IPS-20b (cell line): Measurements from ENCODE around the gene RILPL1.
"Not testable (repeated sequence)": the region's sequence is repeated elsewhere in the genome, so short reads cannot be mapped to it uniquely, and the experiment has no call there.

Source experiments
- H3K27ac ChIP-seq: one replicate; pipeline ENCODE4 v1.5.1; 2013; ENCODE audit warnings: low read length
- H3K27me3 ChIP-seq: 2 replicates; pipeline ENCODE4 v1.6.1; 2013; ENCODE audit warnings: mild to moderate bottlenecking, low read length, inconsistent platforms; ENCODE audit not compliant: insufficient read depth
- H3K36me3 ChIP-seq: 2 replicates; pipeline ENCODE4 v1.6.1; 2013; ENCODE audit warnings: low read depth, mild to moderate bottlenecking, inconsistent platforms, low read length, moderate library complexity; ENCODE audit not compliant: insufficient read depth
- H3K4me1 ChIP-seq: 2 replicates; pipeline ENCODE4 v1.6.1; 2013; ENCODE audit warnings: mild to moderate bottlenecking, control low read depth, inconsistent platforms, low read length, moderate library complexity; ENCODE audit not compliant: insufficient read depth
- H3K4me3 ChIP-seq: 2 replicates; pipeline ENCODE4 v1.5.1; 2013; ENCODE audit warnings: mild to moderate bottlenecking, low read length, inconsistent platforms
- H3K9ac ChIP-seq: 2 replicates; pipeline ENCODE4 v1.6.1; 2013; ENCODE audit warnings: low read depth, mild to moderate bottlenecking, inconsistent platforms, low read length, moderate library complexity
- H3K9me3 ChIP-seq: 2 replicates; pipeline ENCODE4 v1.6.1; 2013; ENCODE audit warnings: mild to moderate bottlenecking, low read depth, low read length, inconsistent platforms; ENCODE audit not compliant: insufficient read depth

The RILPL1 gene

DNA sequence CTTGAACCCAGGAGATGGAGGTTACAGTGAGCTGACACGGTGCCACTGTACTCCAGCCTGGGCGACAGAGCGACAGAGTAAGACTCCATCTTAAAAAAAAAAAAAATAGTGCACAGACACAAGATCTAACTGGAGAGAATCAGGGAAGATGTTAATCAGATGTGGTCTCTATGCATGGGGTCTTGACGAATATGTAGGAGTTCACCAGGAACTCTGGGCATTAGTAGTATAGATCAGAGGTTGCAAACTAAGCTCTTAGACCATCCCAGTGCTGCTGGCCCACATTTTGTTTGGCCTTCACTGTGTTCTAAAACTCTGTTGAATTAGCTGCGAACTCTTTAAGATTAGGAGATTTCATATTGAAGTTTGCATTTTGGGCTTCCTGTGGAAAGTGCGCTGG, 43.9 kb downstream of the RILPL1 start:
- Histone ChIP-seq H3K27ac (no peak overlapping the region), H3K9ac (no peak overlapping the region), H3K36me3 (no peaks in the 10 kb centered on the region), H3K4me1 (no peaks in the 10 kb centered on the region), H3K4me3 (no peak overlapping the region), H3K27me3 (no peaks in the 10 kb centered on the region), H3K9me3 (no peaks in the 10 kb centered on the region)

DNA sequence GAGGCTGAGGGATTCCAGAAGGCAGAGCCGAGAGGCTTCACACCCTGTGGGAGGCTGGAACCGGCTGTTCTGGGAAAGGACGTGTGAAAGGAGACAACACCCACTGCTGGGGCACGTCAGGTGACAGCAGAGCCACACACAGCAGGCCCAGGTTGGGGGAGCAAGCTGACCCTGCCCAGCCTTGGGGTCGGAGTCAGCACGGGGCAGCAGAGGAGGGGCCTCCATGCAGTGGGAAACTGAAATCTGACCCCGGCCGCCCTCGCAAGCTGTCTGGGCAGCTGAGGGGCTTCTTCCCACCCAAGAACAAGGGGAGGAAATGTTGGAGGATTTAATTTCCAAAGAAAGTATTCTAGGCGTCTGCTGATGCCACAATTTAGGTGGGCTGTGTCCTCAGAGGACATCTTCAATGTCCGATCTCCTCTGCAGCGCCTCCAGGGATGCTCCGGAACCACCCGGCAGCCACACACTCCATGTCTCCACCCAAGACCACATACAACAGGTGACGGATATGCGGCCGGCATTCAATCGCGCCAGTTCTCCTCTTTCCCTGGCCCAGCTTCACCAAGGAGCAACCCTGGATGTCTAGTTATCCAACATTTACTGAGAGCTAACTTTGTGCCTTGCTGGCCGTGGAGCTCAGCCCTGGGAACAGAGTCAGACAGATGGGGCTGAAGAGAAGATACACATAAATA, 44.8 kb downstream of the RILPL1 start:
- no peak overlapping the region for H3K4me3 ChIP-seq
- no peaks in the 10 kb centered on the region for H3K9me3 ChIP-seq
- H3K27me3 ChIP-seq: no peaks in the 10 kb centered on the region
- H3K27ac ChIP-seq: no peak overlapping the region
- H3K4me1 ChIP-seq: no peaks in the 10 kb centered on the region
- H3K9ac ChIP-seq: no peak overlapping the region
- no peaks in the 10 kb centered on the region for H3K36me3 ChIP-seq

DNA sequence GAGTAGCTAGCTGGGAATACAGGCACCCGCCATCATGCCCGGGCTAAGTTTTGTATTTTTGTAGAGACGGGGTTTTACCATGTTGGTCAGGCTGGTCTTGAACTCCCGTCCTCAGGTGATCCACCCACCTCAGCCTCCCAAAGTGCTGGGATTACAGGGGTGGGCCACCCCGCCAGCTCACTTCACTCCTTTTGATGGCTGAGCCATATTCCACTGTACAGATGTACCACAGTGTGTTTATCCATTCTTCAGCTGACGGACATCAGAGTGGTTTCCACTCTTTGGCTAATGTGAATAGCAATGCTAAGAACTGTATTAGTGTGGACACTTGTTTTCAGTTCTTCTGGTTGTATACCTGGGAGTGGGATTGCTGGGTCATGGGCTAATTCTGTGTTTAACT, 46.1 kb downstream of the RILPL1 start:
- H3K9me3 ChIP-seq: no peaks in the 10 kb centered on the region
- H3K4me1 ChIP-seq: no peaks in the 10 kb centered on the region
- H3K4me3 ChIP-seq: no peak overlapping the region
- no peaks in the 10 kb centered on the region for H3K27me3 ChIP-seq
- H3K36me3 ChIP-seq: no peaks in the 10 kb centered on the region
- no peak overlapping the region for H3K9ac ChIP-seq
- no peak overlapping the region for H3K27ac ChIP-seq

DNA sequence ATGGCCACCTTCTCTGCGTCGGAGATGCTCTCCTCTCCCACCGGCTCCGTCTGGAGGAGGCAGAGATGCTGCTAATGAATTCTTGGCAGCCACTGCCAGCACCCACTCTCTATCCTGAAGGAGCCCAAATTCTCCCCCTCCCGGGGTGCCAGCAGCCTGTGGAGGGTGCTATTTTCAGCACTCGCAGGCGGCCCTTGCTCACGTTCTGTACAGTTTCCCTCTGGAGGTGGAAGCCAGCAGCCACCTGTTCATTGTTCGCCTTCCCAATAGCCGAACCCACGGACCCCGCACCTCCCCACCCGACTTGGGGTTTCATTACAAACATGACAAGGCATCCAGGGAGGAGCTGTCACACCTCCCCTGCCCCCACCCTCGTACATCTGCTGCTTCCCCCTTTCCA, 47.8 kb downstream of the RILPL1 start:
- no peaks in the 10 kb centered on the region for H3K4me1 ChIP-seq

DNA sequence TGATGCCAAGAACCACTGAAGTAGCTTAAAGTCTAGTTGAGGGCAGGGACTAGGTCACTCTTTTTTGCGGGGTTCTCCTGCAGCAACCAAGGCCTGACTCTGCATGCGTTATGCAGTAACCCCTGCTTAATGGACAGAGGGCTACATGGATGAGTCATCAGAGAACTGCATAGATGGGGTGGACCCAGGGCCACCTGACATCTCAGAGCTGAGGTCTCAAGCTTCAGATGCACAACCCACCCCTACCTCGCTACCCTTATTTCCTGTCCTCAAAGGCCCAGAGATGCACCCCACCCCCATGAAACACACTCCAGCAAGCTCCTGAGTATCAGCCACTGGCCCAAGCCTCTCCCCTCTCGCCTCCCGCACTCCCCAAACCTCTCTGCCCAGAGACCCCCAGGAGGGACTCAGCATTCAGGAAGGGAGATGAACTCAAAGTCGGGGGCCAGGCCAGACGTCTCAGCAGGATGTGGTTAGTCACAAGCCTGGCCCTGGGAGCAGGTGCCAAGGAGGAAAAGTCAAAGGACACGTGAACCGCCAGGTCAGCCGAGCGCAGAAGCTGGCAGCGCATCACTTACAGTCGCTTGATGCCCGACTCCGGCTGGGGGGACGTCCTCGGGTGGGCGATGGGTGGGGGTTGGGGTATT, 49.8 kb downstream of the RILPL1 start:
- H3K9ac ChIP-seq: no peak overlapping the region

More for the DNA sequence above, 47.8 kb downstream of the RILPL1 start:
- Histone ChIP-seq H3K4me3 (no peak overlapping the region), H3K9ac (no peak overlapping the region), H3K27ac (no peak overlapping the region), H3K9me3 (no peaks in the 10 kb centered on the region), H3K36me3 (no peaks in the 10 kb centered on the region), H3K27me3 (no peaks in the 10 kb centered on the region)

DNA sequence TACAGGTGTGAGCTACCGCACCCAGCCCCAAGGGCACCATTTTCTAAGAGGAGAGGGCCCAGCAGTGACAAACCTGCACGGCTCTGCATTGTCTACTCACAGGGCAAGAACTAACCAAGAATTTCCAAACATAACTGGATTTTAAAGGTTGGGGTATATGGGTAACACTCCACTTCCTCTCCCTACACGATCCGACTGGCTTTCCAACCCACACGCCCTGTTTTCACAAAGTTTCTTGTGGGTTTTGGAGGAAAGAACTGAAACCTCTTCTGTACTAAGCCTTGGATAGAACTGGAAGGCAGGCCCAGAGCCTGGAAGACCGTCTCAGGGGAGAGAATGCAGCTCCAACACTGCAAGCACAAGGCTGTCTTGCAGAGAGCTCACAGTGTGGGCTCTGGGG, 50.6 kb downstream of the RILPL1 start:
- Histone ChIP-seq H3K4me3 (no peak overlapping the region), H3K27me3 (no peaks in the 10 kb centered on the region), H3K27ac (no peak overlapping the region), H3K36me3 (no peaks in the 10 kb centered on the region), H3K9me3 (no peaks in the 10 kb centered on the region), H3K9ac (no peak overlapping the region), H3K4me1 (no peaks in the 10 kb centered on the region)

More for the DNA sequence above, 49.8 kb downstream of the RILPL1 start:
- Histone ChIP-seq H3K27ac (no peak overlapping the region), H3K9me3 (no peaks in the 10 kb centered on the region), H3K36me3 (no peaks in the 10 kb centered on the region), H3K4me3 (no peak overlapping the region), H3K27me3 (no peaks in the 10 kb centered on the region), H3K4me1 (no peaks in the 10 kb centered on the region)

DNA sequence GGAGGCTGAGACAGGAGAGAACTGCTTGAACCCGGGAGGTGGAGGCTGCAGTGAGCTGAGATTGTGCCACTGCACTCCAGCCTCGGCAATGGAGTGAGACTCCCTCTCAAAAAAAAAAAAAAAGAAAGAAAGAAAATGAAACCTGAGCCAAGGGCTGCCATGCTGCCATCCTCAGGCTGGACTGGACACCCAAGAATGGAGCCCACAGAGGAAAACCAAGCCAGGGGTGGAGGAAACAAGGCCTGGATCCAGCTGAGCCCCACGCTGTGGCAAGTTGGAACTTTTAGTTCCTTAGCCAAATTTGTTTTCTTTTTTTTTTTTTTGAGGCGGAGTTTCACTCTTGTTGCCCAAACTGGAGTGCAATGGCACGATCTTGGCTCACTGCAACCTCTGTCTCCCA, 52.3 kb downstream of the RILPL1 start:
- H3K9me3 ChIP-seq, H3K27me3 ChIP-seq, H3K36me3 ChIP-seq, H3K27ac ChIP-seq, H3K9ac ChIP-seq, H3K4me1 ChIP-seq, H3K4me3 ChIP-seq: not testable (repeated sequence)

DNA sequence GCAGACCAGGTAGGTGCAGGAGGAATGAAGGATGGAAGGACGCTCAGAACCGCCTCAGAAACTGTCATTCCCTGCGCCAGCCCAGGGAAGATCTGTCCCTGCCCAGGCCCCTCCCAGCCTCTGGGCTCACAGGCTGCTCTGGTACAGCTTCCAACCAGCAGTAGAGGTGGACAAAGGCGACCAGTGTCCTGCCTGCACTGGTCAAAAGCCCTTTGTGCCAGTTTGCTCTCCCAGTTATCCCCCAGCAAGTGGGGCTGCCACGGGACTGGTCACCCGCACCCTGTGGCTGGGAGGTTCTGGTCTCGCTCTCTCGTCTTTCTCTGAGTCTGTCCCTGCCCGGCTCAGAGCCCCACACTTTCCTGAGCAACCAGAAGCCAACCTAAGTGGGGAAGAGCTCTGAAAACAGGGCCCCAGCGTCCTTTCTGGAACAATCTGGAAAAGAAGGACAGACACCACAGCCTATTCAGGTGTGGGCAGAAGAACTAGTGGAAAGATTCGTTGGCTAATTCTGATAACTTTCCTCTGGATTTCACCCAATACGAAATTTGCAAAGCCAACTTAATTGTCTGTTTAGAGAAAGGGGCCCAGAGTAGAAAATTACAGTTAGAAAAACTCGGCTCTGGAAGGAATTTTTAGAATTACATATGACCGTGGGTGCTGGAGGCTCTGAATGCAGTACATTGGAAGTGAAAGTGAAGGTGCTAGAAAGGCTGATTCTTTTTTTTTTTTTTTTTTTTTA, 53.9 kb downstream of the RILPL1 start:
- Histone ChIP-seq H3K4me3 (no peak overlapping the region), H3K36me3 (no peaks in the 10 kb centered on the region), H3K9ac (no peak overlapping the region), H3K27ac (no peak overlapping the region), H3K4me1 (no peaks in the 10 kb centered on the region), H3K27me3 (no peaks in the 10 kb centered on the region), H3K9me3 (no peaks in the 10 kb centered on the region)

DNA sequence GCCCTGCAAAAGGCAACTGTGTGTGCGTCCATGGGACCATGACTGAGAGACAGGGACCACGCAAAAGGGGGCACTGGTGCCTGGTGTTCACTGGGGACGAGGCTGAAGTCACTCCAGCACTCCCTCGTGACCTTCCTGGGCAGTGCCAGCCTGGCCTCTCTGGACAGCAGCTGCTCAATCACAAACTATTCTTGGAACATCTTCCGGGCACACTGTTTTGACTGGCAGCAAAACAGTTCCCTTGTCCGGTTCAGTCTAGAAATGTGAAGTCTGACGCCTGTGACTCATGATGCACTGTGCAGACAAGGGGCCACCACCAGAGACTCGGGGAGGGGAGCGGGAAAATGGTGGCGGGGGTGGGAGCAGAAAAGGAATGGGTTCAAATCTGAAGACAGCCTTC, 54.8 kb downstream of the RILPL1 start:
- Histone ChIP-seq H3K27me3 (no peaks in the 10 kb centered on the region), H3K27ac (no peak overlapping the region)

DNA sequence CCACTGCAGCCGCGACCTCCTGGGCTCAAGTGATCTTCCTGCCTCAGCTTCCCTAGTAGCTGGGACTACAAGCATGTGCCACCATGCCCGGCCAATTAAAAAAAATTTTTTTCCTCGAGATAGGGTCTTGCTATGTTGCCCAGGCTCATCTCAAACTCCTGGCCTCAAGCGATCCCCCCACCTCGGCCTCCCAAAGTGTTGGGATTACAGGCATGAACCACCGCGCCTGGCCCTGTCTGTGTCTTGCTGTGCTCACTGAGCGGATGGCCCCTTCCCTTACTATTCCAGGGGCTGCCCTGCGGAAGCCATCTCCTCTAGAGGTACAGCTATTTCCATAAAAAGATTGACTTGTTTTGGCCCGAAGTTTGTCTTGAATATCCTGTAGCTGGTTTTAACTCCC, 55.5 kb downstream of the RILPL1 start:
- Histone ChIP-seq H3K9me3 (no peaks in the 10 kb centered on the region), H3K27ac (no peak overlapping the region), H3K4me1 (no peaks in the 10 kb centered on the region), H3K27me3 (no peaks in the 10 kb centered on the region), H3K9ac (no peak overlapping the region), H3K36me3 (no peaks in the 10 kb centered on the region), H3K4me3 (no peak overlapping the region)

More for the DNA sequence above, 54.8 kb downstream of the RILPL1 start:
- Histone ChIP-seq H3K36me3 (no peaks in the 10 kb centered on the region), H3K9ac (no peak overlapping the region), H3K4me1 (no peaks in the 10 kb centered on the region), H3K4me3 (no peak overlapping the region), H3K9me3 (no peaks in the 10 kb centered on the region)

DNA sequence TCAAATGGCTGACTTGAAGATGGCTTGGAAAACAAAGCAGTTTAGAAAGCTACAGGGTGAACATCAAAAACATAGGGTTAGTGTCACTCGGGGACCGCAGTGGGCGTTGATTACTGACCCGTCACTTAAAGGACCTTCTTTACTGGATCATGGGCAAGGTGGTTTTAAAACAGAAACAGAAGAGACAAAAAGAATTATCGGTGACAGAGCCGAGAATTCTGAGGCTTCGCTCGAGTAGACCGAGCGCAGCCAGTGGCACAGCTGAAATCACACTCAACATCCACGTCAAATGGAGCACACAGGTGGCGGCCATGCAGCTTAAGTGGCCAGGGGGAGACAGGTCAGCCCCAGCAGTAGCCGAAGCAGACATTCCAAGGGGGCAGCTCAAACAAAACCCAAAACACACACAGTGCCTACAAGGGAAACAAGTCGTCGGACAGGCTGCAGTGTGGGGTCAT, 58.2 kb downstream of the RILPL1 start:
- H3K4me1 ChIP-seq: no peaks in the 10 kb centered on the region
- H3K27me3 ChIP-seq: no peaks in the 10 kb centered on the region
- H3K4me3 ChIP-seq: no peak overlapping the region
- no peaks in the 10 kb centered on the region for H3K9me3 ChIP-seq
- H3K9ac ChIP-seq: no peak overlapping the region
- peaks cover 12% of the 10 kb centered on the region; the same call in 1 of the 2 replicates for H3K36me3 ChIP-seq
- no peak overlapping the region for H3K27ac ChIP-seq
